ENCODE measurements around the gene RNASE13. TPM values are rescaled to one million over a fixed set of nuclear protein-coding genes. Genes with fewer than 3 reads are reported as not detected.

RNASE13 gene, protein sequence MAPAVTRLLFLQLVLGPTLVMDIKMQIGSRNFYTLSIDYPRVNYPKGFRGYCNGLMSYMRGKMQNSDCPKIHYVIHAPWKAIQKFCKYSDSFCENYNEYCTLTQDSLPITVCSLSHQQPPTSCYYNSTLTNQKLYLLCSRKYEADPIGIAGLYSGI
- not detected in 5 replicates for total RNA-seq (2022; extraction: Qiagen RNA extraction; ENCODE audit: low read depth)

DNA sequence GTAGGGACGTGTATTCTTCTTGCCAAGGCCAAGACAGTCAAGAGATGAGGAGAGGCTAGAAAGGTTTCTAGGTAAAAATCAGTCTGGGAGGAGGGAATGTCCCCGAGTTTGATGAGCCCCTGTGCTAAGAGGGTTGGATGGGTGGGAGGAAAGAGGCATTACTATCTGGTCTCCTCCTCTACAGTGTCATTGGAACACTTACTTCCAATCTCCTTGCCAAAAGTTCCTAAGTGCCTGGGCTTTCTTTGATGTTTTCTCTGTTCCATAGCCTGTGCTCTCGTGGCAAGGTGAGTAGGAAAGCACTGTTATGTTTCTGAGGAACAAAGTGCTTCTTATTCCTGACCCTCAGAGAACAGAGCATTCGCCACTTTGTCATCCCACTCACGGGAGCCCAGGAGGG, at the start of gene RNASE13:
TSS of gene RNASE13 (minus strand) at position 101 of the 400 bp plus-strand sequence. CDS start 519 bp downstream, outside the sequence.

DNA sequence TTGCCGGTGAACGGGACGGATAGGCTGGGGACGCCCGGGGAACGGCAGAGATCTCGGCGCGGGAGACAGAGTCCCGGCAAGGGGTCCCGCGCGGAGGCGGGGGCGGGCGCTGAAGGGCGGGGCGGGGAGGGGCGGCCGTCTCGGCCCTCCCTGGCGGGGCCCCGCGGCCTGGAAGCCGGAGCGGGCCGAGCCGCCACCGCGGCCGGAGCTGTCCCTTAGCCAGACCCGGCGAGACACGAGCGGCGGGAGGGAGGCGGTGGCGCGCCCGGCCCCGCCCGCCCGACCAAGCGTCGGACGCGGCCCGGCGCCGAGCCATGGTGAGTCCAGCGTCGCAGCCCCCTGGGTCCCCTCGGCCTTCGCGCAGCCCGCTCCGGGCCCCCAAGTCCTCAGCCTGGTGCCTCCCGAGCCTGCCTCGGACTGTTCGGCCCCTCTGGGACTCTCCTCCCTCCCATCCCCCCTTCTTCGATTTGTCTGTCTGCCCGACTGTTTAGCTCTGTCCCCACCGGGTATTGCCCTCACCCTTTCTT, 35.5 kb upstream of the RNASE13 start, which contains the start of gene ARHGEF40:
TSS of gene ARHGEF40 (plus strand) at position 222 of the 527 bp plus-strand sequence. CDS start at position 315, 93 bp downstream.

GRCh38 chr14:21057803-21058675, 23.4 kb upstream of the RNASE13 start, which contains the start of gene RNASE8:
Gene RNASE8 (plus strand): TSS chr14:21057822. CDS start chr14:21057893, 71 bp downstream.

GRCh38 chr14:21041676-21042433, 7.2 kb upstream of the RNASE13 start, which contains the start of gene RNASE7:
Gene RNASE7 (plus strand): TSS chr14:21042362. CDS start chr14:21042993, 631 bp downstream.

GRCh38 chr14:21029917-21030316, 4.7 kb downstream of the RNASE13 start, which contains the start of gene TPPP2:
Gene TPPP2 (plus strand): TSS chr14:21030217. CDS start chr14:21030582, 365 bp downstream.

DNA sequence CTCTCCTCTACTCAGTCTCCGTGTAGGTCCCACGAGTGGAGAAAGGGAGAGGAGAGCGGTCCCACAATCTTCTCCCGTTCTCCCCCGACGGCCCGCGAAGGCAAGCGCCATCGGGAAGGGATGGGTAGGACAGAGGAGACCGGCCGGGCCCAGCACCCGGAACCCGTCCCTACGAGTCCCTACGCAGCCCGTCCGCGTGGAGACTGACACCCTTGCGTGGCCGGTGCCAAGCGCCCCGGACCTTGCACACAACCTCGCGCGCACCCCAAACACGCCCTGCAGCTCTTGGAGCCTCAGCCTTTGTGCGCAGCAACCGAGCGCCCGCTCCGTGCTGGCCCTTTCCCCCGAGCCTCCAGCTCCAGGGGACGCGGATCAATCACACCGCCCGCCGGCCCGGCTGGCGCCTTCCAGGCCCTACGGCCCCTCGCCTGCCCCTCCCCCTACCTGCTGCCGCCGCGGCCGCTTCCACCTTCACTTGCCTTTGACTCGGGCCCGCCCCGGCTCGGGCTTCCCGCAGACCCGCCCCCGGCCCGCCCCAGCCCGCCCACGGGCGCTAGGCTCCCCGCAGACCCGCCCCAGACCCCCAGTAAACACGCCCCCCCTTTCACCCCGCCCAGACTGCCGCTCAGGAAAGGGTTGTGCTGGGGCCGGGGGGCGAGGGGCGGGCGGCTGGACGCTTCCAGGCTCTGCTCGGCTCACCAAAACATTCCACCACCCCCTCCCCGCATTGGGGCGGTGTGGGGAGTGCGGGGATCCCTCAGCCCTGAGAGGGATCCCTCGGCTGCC, 9.8 kb downstream of the RNASE13 start, which contains the start of gene NDRG2:
TSS of gene NDRG2 (minus strand) at position 477 of the 786 bp plus-strand sequence. CDS start 1,746 bp downstream, outside the sequence.

DNA sequence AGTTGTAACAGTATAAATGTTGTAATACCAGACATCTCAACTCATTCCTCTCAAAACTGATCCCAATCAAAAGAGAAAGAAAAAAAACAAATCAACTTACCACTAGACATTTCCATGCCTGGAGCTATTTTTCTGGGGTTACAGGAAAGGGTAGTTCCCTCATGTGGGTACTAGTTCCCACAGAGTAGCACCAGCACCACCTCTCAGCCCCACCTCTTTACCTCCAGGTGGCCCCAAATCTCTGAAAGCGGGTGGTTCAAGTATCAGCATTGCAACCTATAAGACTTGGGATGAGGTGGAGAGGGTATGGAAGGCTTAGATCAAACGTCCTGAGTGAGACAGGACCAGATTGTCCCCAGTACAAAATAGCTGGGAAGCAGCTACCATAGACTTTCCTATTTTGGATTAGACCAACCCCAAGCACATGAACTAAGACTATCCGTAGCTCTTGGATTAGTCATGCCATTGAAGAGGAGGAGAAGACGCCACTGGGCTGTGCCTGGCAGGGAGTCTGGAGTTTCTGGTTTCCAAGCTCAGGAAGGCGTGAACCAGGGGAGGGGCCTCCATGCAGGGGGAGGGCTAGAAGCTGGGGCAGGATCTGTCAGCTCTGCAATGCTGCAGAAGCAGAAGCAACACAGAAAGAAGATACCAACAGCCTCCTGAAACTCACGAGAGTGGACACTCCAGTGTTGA, 35.8 kb downstream of the RNASE13 start, which contains the start of gene SLC39A2:
TSS of gene SLC39A2 (plus strand) at position 620 of the 693 bp plus-strand sequence. CDS start 154 bp downstream, outside the sequence.

GRCh38 chr14:20989787-20990600, 44.6 kb downstream of the RNASE13 start, which contains the start of gene METTL17:
Gene METTL17 (plus strand): TSS chr14:20989980. CDS start chr14:20990003, 23 bp downstream.

Other genes with a start within 250 kb of the RNASE13 start
- gene RNASE1, start 232.0 kb downstream of the RNASE13 start, total RNA-seq (2022; extraction: Qiagen RNA extraction; ENCODE audit: low read depth): 0.17 to 0.50 TPM (median 0.27 TPM) in 4 of 5 replicates, not detected in the other
- gene RNASE3, start 143.4 kb downstream of the RNASE13 start, total RNA-seq (2022; extraction: Qiagen RNA extraction; ENCODE audit: low read depth): not detected in 5 replicates
- not detected in 5 replicates for gene RNASE2, start 79.3 kb downstream of the RNASE13 start, total RNA-seq (2022; extraction: Qiagen RNA extraction; ENCODE audit: low read depth)
- gene METTL17, start 44.8 kb downstream of the RNASE13 start, total RNA-seq (2022; extraction: Qiagen RNA extraction; ENCODE audit: low read depth): 68.4 to 77.9 TPM (median 74.9 TPM) in 5 replicates
- gene SLC39A2, start 35.5 kb downstream of the RNASE13 start, total RNA-seq (2022; extraction: Qiagen RNA extraction; ENCODE audit: low read depth): 0.09 TPM in 1 of 5 replicates, not detected in the others
- 2.5 to 3.3 TPM (median 2.7 TPM) in 5 replicates for gene NDRG2, start 9.7 kb downstream of the RNASE13 start, total RNA-seq (2022; extraction: Qiagen RNA extraction; ENCODE audit: low read depth)
- not detected in 5 replicates for gene TPPP2, start 4.6 kb downstream of the RNASE13 start, total RNA-seq (2022; extraction: Qiagen RNA extraction; ENCODE audit: low read depth)
- not detected in 5 replicates for gene RNASE7, start 7.6 kb upstream of the RNASE13 start, total RNA-seq (2022; extraction: Qiagen RNA extraction; ENCODE audit: low read depth)
- gene RNASE8, start 23.0 kb upstream of the RNASE13 start, total RNA-seq (2022; extraction: Qiagen RNA extraction; ENCODE audit: low read depth): not detected in 5 replicates
- gene ARHGEF40, start 35.5 kb upstream of the RNASE13 start, total RNA-seq (2022; extraction: Qiagen RNA extraction; ENCODE audit: low read depth): 7.8 to 13.1 TPM (median 9.5 TPM) in 5 replicates
- gene ZNF219, start 63.8 kb upstream of the RNASE13 start, total RNA-seq (2022; extraction: Qiagen RNA extraction; ENCODE audit: low read depth): 19.7 to 30.5 TPM (median 28.9 TPM) in 5 replicates
- gene TMEM253, start 66.3 kb upstream of the RNASE13 start, total RNA-seq (2022; extraction: Qiagen RNA extraction; ENCODE audit: low read depth): 0.58 to 1.1 TPM (median 0.85 TPM) in 5 replicates
- gene OR5AU1, start 121.3 kb upstream of the RNASE13 start, total RNA-seq (2022; extraction: Qiagen RNA extraction; ENCODE audit: low read depth): not detected in 5 replicates
- 791 to 1,079 TPM (median 796 TPM) in 5 replicates for gene HNRNPC, start 234.6 kb upstream of the RNASE13 start, total RNA-seq (2022; extraction: Qiagen RNA extraction; ENCODE audit: low read depth)
- 0.06 to 0.30 TPM (median 0.20 TPM) in 5 replicates for gene RPGRIP1, start 245.3 kb upstream of the RNASE13 start, total RNA-seq (2022; extraction: Qiagen RNA extraction; ENCODE audit: low read depth)

Measured in A549 treated with GW870086 at 1 μM for 4 hours (cell line).